HG02642 (cell line): Measurements from ENCODE around the gene ZNF212.

Experiments used
- ATAC-seq: cut with Tn5 transposase; IDR thresholded peaks from one replicate; pipeline ENCODE4 v1.9.1; 2021; ENCODE audit warnings: mild to moderate bottlenecking; ENCODE audit not compliant: unreplicated experiment, poor library complexity

Gene ZNF212

GRCh38 chr7:149302865-149303264 lies 63.4 kb downstream of the ZNF212 start:
- no peak for ATAC-seq

- no peak for ATAC-seq
Measured at GRCh38 chr7:149304006-149304405, 64.6 kb downstream of the ZNF212 start.
